HepG2 (cell line): Measurements from ENCODE around the gene UBR3. TPM values are rescaled to one million over a fixed set of nuclear protein-coding genes. Genes with fewer than 3 reads are reported as not detected.

Source experiments
- ATAC-seq: fragments of 200-7000 bp; cut with Tn5 transposase; 3 replicates; pipeline ENCODE4 v1.9.1; 2020; ENCODE audit warnings: mild to moderate bottlenecking, moderate library complexity
- BruUV-seq: library from RNA; stranded (reverse); fragments of 400-500 nt; replicated peaks from 2 replicates; lab custom pipeline; 2021; lab: Mats Ljungman, UMichigan
- CTCF ChIA-PET: fragments of 300-600 bp; formaldehyde crosslinking; extraction: SDS; loops from one replicate; lab custom pipeline; 2021; ENCODE audit warnings: low total read pairs, inconsistent platforms, low intra/inter-chr PET ratio; lab: Yijun Ruan, JAX
- POLR2A ChIA-PET: fragments of 350-600 bp; sonication (Branson Sonifier 250); formaldehyde crosslinking; loops from one replicate; lab custom pipeline; 2020; ENCODE audit warnings: antibody characterized with exemption, inconsistent platforms; lab: Yijun Ruan, JAX
- DNase-seq: peaks from one replicate; pipeline ENCODE4 v3.0.0-alpha.2; 2015; ENCODE audit warnings: low spot score
- FAIRE-seq: peaks from 3 replicates; lab custom pipeline; 2011; peaks lifted over from hg19 to GRCh38; lab: Jason Lieb, UNC
- H2AFZ ChIP-seq: one replicate; pipeline ENCODE4 v1.6.1; 2011; ENCODE audit warnings: low read length, inconsistent platforms
- H3K27ac ChIP-seq: fragments of 300-600 bp; 3 replicates; pipeline ENCODE4 v1.8.0; 2011; ENCODE audit warnings: mixed run types, mild to moderate bottlenecking, mixed read lengths, low read length, inconsistent platforms; ENCODE audit not compliant: insufficient read depth; ENCODE audit errors: extremely low read length
- H3K27me3 ChIP-seq, 2 experiments: fragments of 200-600 bp in 1 of 2; 2 replicates in 1 of 2; 3 replicates in 1 of 2; pipeline versions ENCODE4 v1.6.0 to v1.8.0; 2011; ENCODE audit warnings: low read length in 2 of 2, mild to moderate bottlenecking in 2 of 2, moderate library complexity in 2 of 2, inconsistent platforms in 1 of 2; ENCODE audit not compliant: insufficient read depth in 2 of 2, control insufficient read depth in 1 of 2
- H3K36me3 ChIP-seq, 2 experiments: fragments of 200-600 bp in 1 of 2; replicated peaks in 1 of 2; 2 replicates in 1 of 2; 3 replicates in 1 of 2; pipeline versions ENCODE4 v1.5.1 to v1.8.0; 2011; ENCODE audit warnings: low read length in 2 of 2, inconsistent platforms in 1 of 2; ENCODE audit not compliant: insufficient read depth in 2 of 2, control insufficient read depth in 1 of 2
- H3K4me1 ChIP-seq: 2 replicates; pipeline ENCODE4 v1.5.1; 2012; ENCODE audit warnings: low read length, inconsistent platforms; ENCODE audit not compliant: insufficient read depth
- H3K4me2 ChIP-seq: 2 replicates; pipeline ENCODE4 v1.6.0; 2011; ENCODE audit warnings: low read depth, low read length, inconsistent platforms
- H3K4me3 ChIP-seq, 3 experiments: fragments of 200-600 bp in 1 of 3; sonication (generic), shearing (Covaris generic) in 1 of 3; replicated peaks in 1 of 3; 2 replicates each; pipeline ENCODE4 v1.5.1; 2011 to 2016; ENCODE audit warnings: low read length in 3 of 3, inconsistent platforms in 2 of 3, low read depth in 2 of 3, mild to moderate bottlenecking in 2 of 3, control low read depth in 1 of 3, mixed read lengths in 1 of 3; ENCODE audit not compliant: insufficient read depth in 1 of 3
- H3K79me2 ChIP-seq: one replicate; pipeline ENCODE4 v1.6.1; 2011; ENCODE audit warnings: low read length, inconsistent platforms; ENCODE audit not compliant: insufficient read depth
- H3K9ac ChIP-seq: 2 replicates; pipeline ENCODE4 v1.6.0; 2011; ENCODE audit warnings: mild to moderate bottlenecking, low read depth, low read length, inconsistent platforms; ENCODE audit not compliant: insufficient read depth
- H3K9me3 ChIP-seq: 2 replicates; pipeline ENCODE4 v1.5.1; 2012; ENCODE audit warnings: mild to moderate bottlenecking, low read length
- H4K20me1 ChIP-seq: 2 replicates; pipeline ENCODE4 v1.6.0; 2011; ENCODE audit warnings: inconsistent platforms, mild to moderate bottlenecking, low read length, moderate library complexity; ENCODE audit not compliant: insufficient read depth
- ATF7-NPFF ChIP-seq: sonication (generic); formaldehyde crosslinking; IDR thresholded peaks from 2 replicates; pipeline ENCODE4 v1.8.1; 2023; ENCODE audit warnings: mild to moderate bottlenecking, low read depth, missing genetic modification reagents, moderate library complexity
- FOXA3 ChIP-seq: IDR thresholded peaks from 2 replicates; pipeline ENCODE4 v1.6.1; 2016; ENCODE audit warnings: missing genetic modification reagents, missing compliant biosample characterization
- GATAD2A ChIP-seq: IDR thresholded peaks from 2 replicates; pipeline ENCODE4 v1.6.1; 2016
- HNF4A ChIP-seq: sonication (generic); formaldehyde crosslinking; IDR thresholded peaks from 2 replicates; pipeline ENCODE4 v1.4.0; 2020; ENCODE audit warnings: missing genetic modification reagents
- HNRNPLL ChIP-seq: fragments of 200-400 bp; formaldehyde crosslinking; IDR thresholded peaks from 2 replicates; pipeline ENCODE4 v1.6.1; 2017; ENCODE audit warnings: mild to moderate bottlenecking, low read depth, low read length; ENCODE audit not compliant: poor library complexity, severe bottlenecking
- MTF1 ChIP-seq: sonication (generic); formaldehyde crosslinking; IDR thresholded peaks from 2 replicates; pipeline ENCODE4 v1.5.0; 2020; ENCODE audit warnings: missing genetic modification reagents
- NFKBIZ ChIP-seq: IDR thresholded peaks from 2 replicates; pipeline ENCODE4 v1.6.1; 2018; ENCODE audit warnings: missing genetic modification reagents, missing compliant biosample characterization
- NKX3-1 ChIP-seq: sonication (generic); formaldehyde crosslinking; IDR thresholded peaks from 2 replicates; pipeline ENCODE4 v1.5.0; 2020; ENCODE audit warnings: missing genetic modification reagents
- RFXANK ChIP-seq: IDR thresholded peaks from 2 replicates; pipeline ENCODE4 v1.6.1; 2016
- ZMYM4 ChIP-seq: sonication (generic); formaldehyde crosslinking; IDR thresholded peaks from 2 replicates; pipeline ENCODE4 v1.8.1; 2023; ENCODE audit warnings: mild to moderate bottlenecking, missing genetic modification reagents
- ZNF329 ChIP-seq: sonication (generic); formaldehyde crosslinking; IDR thresholded peaks from 2 replicates; pipeline ENCODE4 v1.9.0; 2021; ENCODE audit warnings: low read depth, mild to moderate bottlenecking, missing genetic modification reagents
- ZNF75D ChIP-seq: sonication (generic); formaldehyde crosslinking; IDR thresholded peaks from 2 replicates; pipeline ENCODE4 v1.8.1; 2023; ENCODE audit warnings: missing genetic modification reagents, mild to moderate bottlenecking, borderline replicate concordance
- WGBS: methylation state at CpG from one replicate; pipeline ENCODE4 v1.1.6; 2017; ENCODE audit warnings: low lambda C conversion rate; 5-methylcytosine and 5-hydroxymethylcytosine counted together
- in situ Hi-C: cut with HindIII; loops from 2 replicates; pipeline ENCODE4 v1.10.0; 2017; ENCODE audit warnings: low pct_unique_long_range_greater_than_20kb; ENCODE audit not compliant: extremely low pct_ligation_motif_present
- intact Hi-C: fragments of 100-400 bp; cut with micrococcal nuclease; formaldehyde crosslinking; loops from one replicate; pipeline ENCODE4 v1.10.0; 2022; ENCODE audit not compliant: unreplicated experiment
- polyA plus RNA-seq, 8 experiments: library from polyadenylated mRNA; depleted of rRNA in 3 of 8; stranded (reverse) in 7 of 8; unstranded in 1 of 8; fragments of >200 nt; fragmentation: Illumina TruSeq in 4 of 8; extraction: Trizol in 4 of 8; gene quantifications; 2 replicates each; pipeline versions ENCODE4 v1.2.1 to v1.2.3, GENCODE V29; 2011 to 2016; ENCODE audit warnings: low read depth in 4 of 8, missing spikeins in 1 of 8, mixed read lengths in 1 of 8; ENCODE audit not compliant: insufficient read depth in 1 of 8
- total RNA-seq, 5 experiments: library from RNA; depleted of rRNA; stranded (reverse); fragments of >200 nt; fragmentation: Illumina TruSeq; extraction: Trizol; gene quantifications; 2 replicates each; pipeline ENCODE4 v1.2.3, GENCODE V29; 2016; ENCODE audit warnings: low read depth in 1 of 5
- TF ChIP-seq, protein P1 (sequence below): sonication (generic); formaldehyde crosslinking; IDR thresholded peaks from 2 replicates; pipeline ENCODE4 v1.5.1; 2020; ENCODE audit warnings: mild to moderate bottlenecking, missing genetic modification reagents, borderline replicate concordance
- TF ChIP-seq, protein P2 (sequence below): sonication (generic); formaldehyde crosslinking; IDR thresholded peaks from 2 replicates; pipeline ENCODE4 v1.5.1; 2020; ENCODE audit warnings: missing genetic modification reagents, mild to moderate bottlenecking, borderline replicate concordance
- TF ChIP-seq, protein P3 (sequence below): sonication (generic); formaldehyde crosslinking; IDR thresholded peaks from 2 replicates; pipeline ENCODE4 v1.4.0; 2020; ENCODE audit warnings: missing genetic modification reagents

Gene UBR3
- total and polyA plus RNA-seq, 2 of the 13 experiments (the other 11 are each of a cell fraction or from before 2014, with no cell fraction given): 15.1 to 28.0 TPM

DNA sequence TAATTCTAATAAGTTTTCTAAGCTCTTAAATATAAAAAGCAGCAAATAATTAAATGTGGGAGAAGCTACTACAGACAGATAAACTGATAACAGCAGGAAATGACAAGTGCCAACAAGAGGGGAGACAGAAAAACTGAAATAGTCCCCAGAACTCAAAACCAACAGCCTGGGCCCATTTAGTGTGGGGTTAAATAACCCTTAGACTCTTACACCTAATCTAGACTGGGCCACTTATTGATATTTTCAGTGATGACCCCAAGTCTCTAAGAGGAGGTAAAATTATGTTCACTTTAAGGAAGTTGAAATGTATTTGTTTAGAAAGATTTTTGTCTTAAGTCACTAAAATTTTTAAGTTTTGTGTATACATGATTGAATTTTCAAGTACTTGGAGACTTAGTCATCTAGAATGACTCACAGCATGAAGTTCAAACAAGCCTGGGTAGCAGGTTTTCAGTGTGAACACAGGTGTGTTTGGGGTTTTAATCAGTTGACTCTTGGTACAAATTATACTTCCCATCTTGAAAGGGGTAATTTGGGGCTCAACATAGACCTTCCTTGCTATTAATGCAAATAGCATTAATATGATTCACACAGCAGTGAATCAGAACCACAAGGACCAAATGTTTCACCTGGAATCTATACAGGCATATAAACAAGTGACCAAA lies 295.8 kb downstream of the UBR3 start (continued):
- TF ChIP-seq, protein P1, sequence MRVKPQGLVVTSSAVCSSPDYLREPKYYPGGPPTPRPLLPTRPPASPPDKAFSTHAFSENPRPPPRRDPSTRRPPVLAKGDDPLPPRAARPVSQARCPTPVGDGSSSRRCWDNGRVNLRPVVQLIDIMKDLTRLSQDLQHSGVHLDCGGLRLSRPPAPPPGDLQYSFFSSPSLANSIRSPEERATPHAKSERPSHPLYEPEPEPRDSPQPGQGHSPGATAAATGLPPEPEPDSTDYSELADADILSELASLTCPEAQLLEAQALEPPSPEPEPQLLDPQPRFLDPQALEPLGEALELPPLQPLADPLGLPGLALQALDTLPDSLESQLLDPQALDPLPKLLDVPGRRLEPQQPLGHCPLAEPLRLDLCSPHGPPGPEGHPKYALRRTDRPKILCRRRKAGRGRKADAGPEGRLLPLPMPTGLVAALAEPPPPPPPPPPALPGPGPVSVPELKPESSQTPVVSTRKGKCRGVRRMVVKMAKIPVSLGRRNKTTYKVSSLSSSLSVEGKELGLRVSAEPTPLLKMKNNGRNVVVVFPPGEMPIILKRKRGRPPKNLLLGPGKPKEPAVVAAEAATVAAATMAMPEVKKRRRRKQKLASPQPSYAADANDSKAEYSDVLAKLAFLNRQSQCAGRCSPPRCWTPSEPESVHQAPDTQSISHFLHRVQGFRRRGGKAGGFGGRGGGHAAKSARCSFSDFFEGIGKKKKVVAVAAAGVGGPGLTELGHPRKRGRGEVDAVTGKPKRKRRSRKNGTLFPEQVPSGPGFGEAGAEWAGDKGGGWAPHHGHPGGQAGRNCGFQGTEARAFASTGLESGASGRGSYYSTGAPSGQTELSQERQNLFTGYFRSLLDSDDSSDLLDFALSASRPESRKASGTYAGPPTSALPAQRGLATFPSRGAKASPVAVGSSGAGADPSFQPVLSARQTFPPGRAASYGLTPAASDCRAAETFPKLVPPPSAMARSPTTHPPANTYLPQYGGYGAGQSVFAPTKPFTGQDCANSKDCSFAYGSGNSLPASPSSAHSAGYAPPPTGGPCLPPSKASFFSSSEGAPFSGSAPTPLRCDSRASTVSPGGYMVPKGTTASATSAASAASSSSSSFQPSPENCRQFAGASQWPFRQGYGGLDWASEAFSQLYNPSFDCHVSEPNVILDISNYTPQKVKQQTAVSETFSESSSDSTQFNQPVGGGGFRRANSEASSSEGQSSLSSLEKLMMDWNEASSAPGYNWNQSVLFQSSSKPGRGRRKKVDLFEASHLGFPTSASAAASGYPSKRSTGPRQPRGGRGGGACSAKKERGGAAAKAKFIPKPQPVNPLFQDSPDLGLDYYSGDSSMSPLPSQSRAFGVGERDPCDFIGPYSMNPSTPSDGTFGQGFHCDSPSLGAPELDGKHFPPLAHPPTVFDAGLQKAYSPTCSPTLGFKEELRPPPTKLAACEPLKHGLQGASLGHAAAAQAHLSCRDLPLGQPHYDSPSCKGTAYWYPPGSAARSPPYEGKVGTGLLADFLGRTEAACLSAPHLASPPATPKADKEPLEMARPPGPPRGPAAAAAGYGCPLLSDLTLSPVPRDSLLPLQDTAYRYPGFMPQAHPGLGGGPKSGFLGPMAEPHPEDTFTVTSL (CRISPR knock-in tag): peak; percentile 40; the same call in 1 of the 2 replicates
- no peak for TF ChIP-seq HNRNPLL
- TF ChIP-seq ZNF75D (CRISPR knock-in tag): no peak
- TF ChIP-seq ATF7-NPFF (CRISPR knock-in tag): no peak
- no peak for TF ChIP-seq RFXANK (CRISPR knock-in tag)
- no peak for TF ChIP-seq FOXA3 (CRISPR knock-in tag)

DNA sequence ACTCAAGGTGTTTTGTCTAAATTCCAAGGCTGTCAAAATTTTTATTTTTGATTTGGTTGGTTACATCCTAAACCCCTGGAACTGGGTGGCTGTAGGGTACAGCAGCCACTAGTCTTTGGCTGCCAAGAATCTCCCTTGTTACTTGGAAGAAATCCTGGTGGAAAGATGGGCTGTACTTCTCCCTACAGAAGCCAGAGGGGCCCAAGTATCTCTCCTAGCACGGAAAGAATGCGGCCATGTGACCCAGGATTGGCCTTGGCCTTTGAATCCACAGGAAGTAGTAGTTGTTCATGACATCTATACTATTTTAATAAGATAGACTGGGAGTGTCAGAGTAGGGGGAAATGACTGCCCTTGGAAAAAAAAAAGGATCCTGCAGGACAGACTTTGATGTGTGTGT lies 296.3 kb downstream of the UBR3 start:
- Histone ChIP-seq H3K4me3 (no peak overlapping the region), H2AFZ (no peak overlapping the region), H3K79me2 (no peaks in the 10 kb centered on the region), H3K36me3 (no peaks in the 10 kb centered on the region), H3K4me1 (peaks cover 25% of the 10 kb centered on the region), H3K27ac (no peak overlapping the region), H4K20me1 (no peaks in the 10 kb centered on the region), H3K4me2 (0 out of 2 replicates have a peak overlapping the region, but pooled peaks have one; percentile 13), H3K27me3 (peaks cover 0 to 5% of the 10 kb centered on the region in 2 experiments; a peak in 3 of 5 replicates), H3K9me3 (peaks cover 24% of the 10 kb centered on the region), H3K9ac (no peak overlapping the region)
- WGBS: 2% methylated on average over 2 of the region's 2 CpGs
- POLR2A ChIA-PET: no interaction called here
- BruUV-seq: no TSS peak
- intact Hi-C loops (no loop called here), in situ Hi-C loops (no loop called here)
- ATAC-seq (peak; percentile 86), DNase-seq (peak; percentile 72), FAIRE-seq (no peak)
- CTCF ChIA-PET: no interaction called here
- TF ChIP-seq, protein P2, sequence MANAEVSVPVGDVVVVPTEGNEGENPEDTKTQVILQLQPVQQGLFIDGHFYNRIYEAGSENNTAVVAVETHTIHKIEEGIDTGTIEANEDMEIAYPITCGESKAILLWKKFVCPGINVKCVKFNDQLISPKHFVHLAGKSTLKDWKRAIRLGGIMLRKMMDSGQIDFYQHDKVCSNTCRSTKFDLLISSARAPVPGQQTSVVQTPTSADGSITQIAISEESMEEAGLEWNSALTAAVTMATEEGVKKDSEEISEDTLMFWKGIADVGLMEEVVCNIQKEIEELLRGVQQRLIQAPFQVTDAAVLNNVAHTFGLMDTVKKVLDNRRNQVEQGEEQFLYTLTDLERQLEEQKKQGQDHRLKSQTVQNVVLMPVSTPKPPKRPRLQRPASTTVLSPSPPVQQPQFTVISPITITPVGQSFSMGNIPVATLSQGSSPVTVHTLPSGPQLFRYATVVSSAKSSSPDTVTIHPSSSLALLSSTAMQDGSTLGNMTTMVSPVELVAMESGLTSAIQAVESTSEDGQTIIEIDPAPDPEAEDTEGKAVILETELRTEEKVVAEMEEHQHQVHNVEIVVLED: no peak
- TF ChIP-seq, protein P3, sequence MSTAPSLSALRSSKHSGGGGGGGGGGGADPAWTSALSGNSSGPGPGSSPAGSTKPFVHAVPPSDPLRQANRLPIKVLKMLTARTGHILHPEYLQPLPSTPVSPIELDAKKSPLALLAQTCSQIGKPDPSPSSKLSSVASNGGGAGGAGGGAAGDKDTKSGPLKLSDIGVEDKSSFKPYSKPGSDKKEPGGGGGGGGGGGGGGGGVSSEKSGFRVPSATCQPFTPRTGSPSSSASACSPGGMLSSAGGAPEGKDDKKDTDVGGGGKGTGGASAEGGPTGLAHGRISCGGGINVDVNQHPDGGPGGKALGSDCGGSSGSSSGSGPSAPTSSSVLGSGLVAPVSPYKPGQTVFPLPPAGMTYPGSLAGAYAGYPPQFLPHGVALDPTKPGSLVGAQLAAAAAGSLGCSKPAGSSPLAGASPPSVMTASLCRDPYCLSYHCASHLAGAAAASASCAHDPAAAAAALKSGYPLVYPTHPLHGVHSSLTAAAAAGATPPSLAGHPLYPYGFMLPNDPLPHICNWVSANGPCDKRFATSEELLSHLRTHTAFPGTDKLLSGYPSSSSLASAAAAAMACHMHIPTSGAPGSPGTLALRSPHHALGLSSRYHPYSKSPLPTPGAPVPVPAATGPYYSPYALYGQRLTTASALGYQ (CRISPR knock-in tag): no peak
- TF ChIP-seq GATAD2A (CRISPR knock-in tag) (no peak), ZMYM4 (CRISPR knock-in tag) (0 out of 2 replicates have a peak, but pooled peaks have one; percentile 40), ZNF329 (CRISPR knock-in tag) (no peak), MTF1 (CRISPR knock-in tag) (no peak), HNF4A (CRISPR knock-in tag) (peak; percentile 68), NFKBIZ (CRISPR knock-in tag) (no peak), NKX3-1 (CRISPR knock-in tag) (no peak)
